Activated T-helper 17 cell treated with anti-CD3 and anti-CD28 coated beads, Interleukin-2, amount 50 U/mL, for 72 hours (primary cell): ENCODE results near the gene FAM76B. TPM values are rescaled to one million over a fixed set of nuclear protein-coding genes. Genes with fewer than 3 reads are reported as not detected.
"Not testable (repeated sequence)": the region's sequence is repeated elsewhere in the genome, so short reads cannot be mapped to it uniquely, and the experiment has no call there.

ENCODE experiments used
- ATAC-seq: fragments of 150-1000 bp; cut with Tn5 transposase; replicated peaks from 2 replicates; pipeline ENCODE4 v1.10.0; 2021; ENCODE audit warnings: mild to moderate bottlenecking, moderate library complexity
- H3K27ac Mint-ChIP-seq: one replicate; pipeline ENCODE4 v1.8.0; 2022; ENCODE audit warnings: mixed read lengths
- H3K27me3 Mint-ChIP-seq: one replicate; pipeline ENCODE4 v1.8.0; 2022; ENCODE audit warnings: mixed read lengths
- H3K36me3 Mint-ChIP-seq: one replicate; pipeline ENCODE4 v1.8.0; 2022; ENCODE audit warnings: low read depth, mild to moderate bottlenecking, mixed read lengths
- H3K4me1 Mint-ChIP-seq: one replicate; pipeline ENCODE4 v1.8.0; 2022; ENCODE audit warnings: mixed read lengths
- H3K4me3 Mint-ChIP-seq: one replicate; pipeline ENCODE4 v1.8.0; 2022; ENCODE audit warnings: mild to moderate bottlenecking, mixed read lengths
- H3K9me3 Mint-ChIP-seq: one replicate; pipeline ENCODE4 v1.8.0; 2022; ENCODE audit warnings: mixed read lengths
- total RNA-seq, 2 donors: library from RNA; stranded (reverse); gene quantifications; one replicate each; pipeline ENCODE4 v1.2.3, GENCODE V29; 2022

The FAM76B gene
- total RNA-seq: 10 to 100 TPM; 38.3 to 50.7 TPM

DNA sequence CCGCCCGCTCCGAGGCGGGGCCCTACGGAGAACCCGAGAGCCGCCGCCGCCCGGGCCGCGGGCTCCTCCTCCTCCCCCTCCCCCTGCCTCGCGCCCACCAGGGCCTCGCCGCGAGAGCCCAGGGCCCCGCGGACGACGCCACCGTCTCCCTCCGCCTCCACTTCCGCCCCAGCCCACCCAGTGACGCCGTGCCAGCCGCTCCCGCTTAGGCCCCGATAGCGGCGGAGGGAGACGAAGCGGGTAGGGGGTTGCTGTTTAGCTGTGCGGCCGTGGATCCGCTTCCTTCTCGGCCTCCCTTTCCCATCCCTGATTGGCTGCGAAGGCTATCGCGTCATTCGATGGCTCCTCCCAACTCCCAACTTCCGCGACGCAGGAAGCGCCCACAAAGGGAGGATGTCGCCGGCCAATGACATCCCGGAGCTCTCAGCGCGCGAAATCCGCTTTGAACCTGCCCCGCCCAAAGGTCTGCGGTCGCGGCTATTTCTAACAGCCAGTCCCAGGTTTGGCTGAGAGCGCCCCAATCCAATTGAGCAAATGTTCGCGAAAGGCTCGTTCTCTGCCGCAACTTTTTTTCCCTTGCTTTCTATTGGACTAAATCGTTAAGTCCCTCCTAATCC, at the start of gene FAM76B:
Gene FAM76B, minus strand, starts transcription at position 277 of the 617 bp plus-strand sequence. CDS start 304 bp downstream, outside the sequence.
- peak; percentile 84 for ATAC-seq
- Mint-ChIP-seq H3K27ac (peak within 1 kb of the TSS; percentile 100), H3K9me3 (no peaks in the 10 kb centered on the region), H3K4me3 (peak within 1 kb of the TSS; percentile 86), H3K4me1 (peaks cover 37% of the 10 kb centered on the region), H3K27me3 (no peaks in the 10 kb centered on the region), H3K36me3 (peaks cover 88% of the 10 kb centered on the region)

GRCh38 chr11:95835768-95836488, 46.3 kb upstream of the FAM76B start:
- H3K4me3 Mint-ChIP-seq: no peak overlapping the region
- no peaks in the 10 kb centered on the region for H3K27me3 Mint-ChIP-seq
- no peaks in the 10 kb centered on the region for H3K9me3 Mint-ChIP-seq
- H3K36me3 Mint-ChIP-seq: peaks cover 95% of the 10 kb centered on the region
- no peaks in the 10 kb centered on the region for H3K4me1 Mint-ChIP-seq
- peak; percentile 84 for ATAC-seq
- H3K27ac Mint-ChIP-seq: no peak overlapping the region

DNA sequence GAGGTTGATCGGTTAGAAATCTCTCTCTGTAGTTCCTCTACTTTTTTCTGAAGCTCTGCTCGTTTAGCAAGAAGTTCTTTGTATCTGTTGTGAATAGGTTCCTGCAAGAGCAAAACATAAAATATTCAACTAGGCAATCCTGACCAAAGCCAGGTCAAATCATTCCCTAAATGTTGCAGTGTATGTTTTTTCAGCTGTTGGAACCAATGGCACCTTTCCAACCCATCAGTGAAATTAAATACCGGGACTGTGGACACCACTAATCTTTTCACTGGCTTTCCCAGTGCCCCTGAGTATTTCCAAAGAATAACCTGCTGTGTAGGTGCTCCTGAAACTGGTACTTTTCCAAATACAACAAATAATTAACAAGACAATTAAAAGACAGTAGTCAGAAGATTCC, 45.8 kb upstream of the FAM76B start:
- Mint-ChIP-seq H3K27ac (no peak overlapping the region), H3K4me1 (no peaks in the 10 kb centered on the region), H3K9me3 (no peaks in the 10 kb centered on the region), H3K27me3 (no peaks in the 10 kb centered on the region), H3K4me3 (no peak overlapping the region), H3K36me3 (peaks cover 97% of the 10 kb centered on the region)
- no peak for ATAC-seq

DNA sequence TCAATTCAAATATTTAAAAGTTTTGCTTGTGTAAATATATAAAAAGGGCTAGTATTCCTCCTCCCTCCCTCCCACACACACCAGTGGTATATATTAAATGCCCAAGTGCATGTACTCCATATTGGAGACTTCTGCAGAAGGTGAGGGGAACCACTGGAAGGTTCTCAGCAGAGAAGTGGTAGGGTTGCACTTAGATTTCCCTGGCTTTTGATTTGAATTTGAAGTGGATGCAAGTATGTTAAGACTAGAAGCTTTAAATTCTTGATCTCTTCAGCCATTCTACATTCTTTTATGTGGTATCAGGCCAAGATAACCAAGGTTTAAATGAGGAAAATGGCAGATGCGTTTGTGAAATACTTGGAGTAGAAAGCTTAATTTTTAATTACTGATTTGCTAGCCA, 43.8 kb upstream of the FAM76B start:
- Mint-ChIP-seq H3K4me1 (peaks cover 6% of the 10 kb centered on the region), H3K27ac (no peak overlapping the region), H3K27me3 (no peaks in the 10 kb centered on the region), H3K4me3 (no peak overlapping the region), H3K36me3 (peaks cover 96% of the 10 kb centered on the region), H3K9me3 (no peaks in the 10 kb centered on the region)
- ATAC-seq: no peak

GRCh38 chr11:95832763-95833162, 43.2 kb upstream of the FAM76B start:
- Mint-ChIP-seq H3K27me3 (no peaks in the 10 kb centered on the region), H3K9me3 (no peaks in the 10 kb centered on the region), H3K27ac (no peak overlapping the region), H3K36me3 (peaks cover 96% of the 10 kb centered on the region), H3K4me1 (peaks cover 6% of the 10 kb centered on the region), H3K4me3 (no peak overlapping the region)
- no peak for ATAC-seq

DNA sequence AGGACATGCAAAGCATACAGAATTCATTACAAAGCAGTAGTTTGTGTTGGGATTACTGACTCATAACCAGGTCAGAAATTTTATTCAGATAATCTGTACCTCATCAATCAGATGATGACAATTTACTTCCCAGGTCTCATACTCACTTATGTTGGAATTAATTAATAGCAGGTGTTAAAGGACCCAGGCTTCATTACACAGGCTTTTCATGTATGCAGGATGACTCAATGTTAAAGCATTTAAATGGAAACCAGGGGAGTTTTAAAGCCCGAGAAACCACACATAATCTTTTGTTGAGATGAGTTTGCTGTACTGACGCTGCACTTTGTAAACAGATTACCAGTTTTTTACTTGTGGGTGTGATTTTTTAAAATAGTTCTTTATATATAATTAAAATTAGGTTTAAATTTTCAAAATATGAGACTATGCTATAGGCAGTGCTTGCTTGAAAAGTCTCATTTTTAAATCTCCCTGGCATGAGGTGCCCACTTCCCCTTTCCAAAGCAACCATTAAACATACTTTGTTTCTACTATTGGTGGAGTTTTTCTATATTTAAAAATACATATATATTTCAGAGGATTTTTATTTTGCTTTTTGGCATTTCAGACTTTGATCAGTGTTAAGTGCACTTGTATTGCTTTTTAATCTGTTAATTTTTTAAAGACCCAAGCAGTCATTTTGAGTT, 41.8 kb upstream of the FAM76B start:
- Mint-ChIP-seq H3K4me3 (no peak overlapping the region), H3K9me3 (no peaks in the 10 kb centered on the region), H3K36me3 (peaks cover 93% of the 10 kb centered on the region), H3K4me1 (peaks cover 6% of the 10 kb centered on the region), H3K27ac (peak overlapping the region; percentile 63), H3K27me3 (no peaks in the 10 kb centered on the region)
- ATAC-seq: peak; percentile 35

- peaks cover 6% of the 10 kb centered on the region for H3K4me1 Mint-ChIP-seq
- no peaks in the 10 kb centered on the region for H3K9me3 Mint-ChIP-seq
- peaks cover 94% of the 10 kb centered on the region for H3K36me3 Mint-ChIP-seq
- H3K27me3 Mint-ChIP-seq: no peaks in the 10 kb centered on the region
- peak; percentile 93 for ATAC-seq
- peak overlapping the region; percentile 39 for H3K27ac Mint-ChIP-seq
- no peak overlapping the region for H3K4me3 Mint-ChIP-seq
Observed at GRCh38 chr11:95829580-95830259, 40.1 kb upstream of the FAM76B start.

DNA sequence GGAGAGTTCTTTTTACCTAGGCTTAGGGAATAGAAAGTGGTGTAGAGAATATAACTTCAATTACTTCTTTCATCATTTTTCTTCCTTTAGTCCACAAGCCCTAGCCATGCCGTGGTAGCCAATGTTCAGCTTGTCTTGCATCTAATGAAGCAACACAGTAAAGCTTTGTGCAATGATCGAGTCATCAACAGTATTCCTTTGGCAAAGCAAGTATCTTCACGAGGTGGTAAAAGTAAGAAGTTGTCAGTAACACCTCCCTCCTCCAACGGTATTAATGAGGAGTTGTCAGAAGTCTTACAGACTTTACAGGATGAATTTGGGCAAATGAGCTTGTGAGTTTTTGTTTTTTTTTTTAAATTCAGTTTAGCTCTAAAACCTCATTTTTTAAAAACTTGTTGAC, 38.1 kb upstream of the FAM76B start:
- no peak overlapping the region for H3K27ac Mint-ChIP-seq

DNA sequence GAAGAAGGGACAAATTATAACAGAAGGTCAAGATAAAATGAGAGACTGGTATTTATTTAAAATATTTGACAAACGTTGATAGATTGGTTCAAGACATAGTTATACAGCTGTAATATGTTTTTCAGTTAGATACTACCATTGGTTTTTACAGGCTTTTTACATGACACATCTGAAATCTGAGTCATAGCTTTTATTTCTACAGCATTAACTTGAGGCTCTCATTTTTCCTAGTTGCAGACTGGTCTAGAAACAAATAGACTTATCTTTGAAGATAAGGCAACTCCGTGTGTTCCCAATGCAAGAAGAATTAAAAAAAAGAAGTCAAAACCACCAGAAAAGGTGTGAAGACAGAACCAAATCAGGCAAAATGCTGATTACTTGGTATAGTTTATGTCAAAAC, 32.1 kb upstream of the FAM76B start:
- Mint-ChIP-seq H3K36me3 (peaks cover 99% of the 10 kb centered on the region), H3K27ac (no peak overlapping the region), H3K27me3 (no peaks in the 10 kb centered on the region), H3K4me3 (no peak overlapping the region), H3K9me3 (no peaks in the 10 kb centered on the region), H3K4me1 (no peaks in the 10 kb centered on the region)
- no peak for ATAC-seq

More for the DNA sequence above, 38.1 kb upstream of the FAM76B start:
- no peak for ATAC-seq
- Mint-ChIP-seq H3K36me3 (peaks cover 94% of the 10 kb centered on the region), H3K4me1 (peaks cover 6% of the 10 kb centered on the region), H3K27me3 (no peaks in the 10 kb centered on the region), H3K9me3 (no peaks in the 10 kb centered on the region), H3K4me3 (no peak overlapping the region)

- peaks cover 84% of the 10 kb centered on the region for H3K36me3 Mint-ChIP-seq
- no peaks in the 10 kb centered on the region for H3K27me3 Mint-ChIP-seq
- no peak overlapping the region for H3K4me3 Mint-ChIP-seq
- H3K4me1 Mint-ChIP-seq: no peaks in the 10 kb centered on the region
- no peak overlapping the region for H3K27ac Mint-ChIP-seq
- H3K9me3 Mint-ChIP-seq: no peaks in the 10 kb centered on the region
- no peak for ATAC-seq
Observed at GRCh38 chr11:95816037-95816436, 26.5 kb upstream of the FAM76B start.

DNA sequence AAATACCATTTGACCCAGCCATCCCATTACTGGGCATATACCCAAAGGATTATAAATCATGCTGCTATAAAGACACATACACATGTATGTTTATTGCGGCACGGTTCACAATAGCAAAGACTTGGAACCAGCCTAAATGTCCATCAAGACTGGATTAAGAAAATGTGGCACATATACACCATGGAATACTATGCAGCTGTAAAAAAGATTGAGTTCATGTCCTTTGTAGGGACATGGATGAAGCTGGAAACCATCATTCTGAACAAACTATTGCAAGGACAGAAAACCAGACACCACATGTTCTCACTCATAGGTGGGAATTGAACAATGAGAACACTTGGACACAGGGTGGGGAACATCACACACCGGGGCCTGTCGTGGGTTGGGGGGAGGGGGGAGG, 21.5 kb upstream of the FAM76B start:
- ATAC-seq, H3K27me3 Mint-ChIP-seq, H3K9me3 Mint-ChIP-seq, H3K27ac Mint-ChIP-seq, H3K4me1 Mint-ChIP-seq, H3K4me3 Mint-ChIP-seq: not testable (repeated sequence)
- H3K36me3 Mint-ChIP-seq: peaks cover 36% of the 10 kb centered on the region

DNA sequence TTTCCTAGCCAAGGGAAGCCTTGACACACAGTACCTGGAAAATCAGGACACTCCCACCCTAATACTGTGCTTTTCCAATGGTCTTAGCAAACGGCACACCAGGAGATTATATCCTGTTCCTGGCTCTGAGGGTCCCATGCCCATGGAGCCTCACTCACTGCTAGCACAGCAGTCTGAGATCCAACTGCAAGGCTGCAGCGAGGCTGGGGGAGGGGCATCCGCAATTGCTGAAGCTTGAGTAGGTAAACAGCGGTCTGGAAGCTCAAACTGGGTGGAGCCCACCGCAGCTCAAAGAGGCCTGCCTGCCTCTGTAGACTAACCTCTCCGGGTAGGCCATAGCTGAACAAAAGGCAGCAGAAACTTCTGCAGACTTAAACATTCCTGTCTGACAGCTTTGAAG, 16.9 kb upstream of the FAM76B start:
- not testable (repeated sequence) for H3K9me3 Mint-ChIP-seq, ATAC-seq, H3K27me3 Mint-ChIP-seq, H3K4me3 Mint-ChIP-seq, H3K27ac Mint-ChIP-seq
- Mint-ChIP-seq H3K36me3 (peaks cover 44% of the 10 kb centered on the region), H3K4me1 (peaks cover 16% of the 10 kb centered on the region)

GRCh38 chr11:95805869-95806268, 16.3 kb upstream of the FAM76B start:
- Mint-ChIP-seq H3K27ac (no peak overlapping the region), H3K4me1 (peaks cover 16% of the 10 kb centered on the region), H3K9me3 (peaks cover 4% of the 10 kb centered on the region), H3K4me3 (no peak overlapping the region), H3K27me3 (no peaks in the 10 kb centered on the region), H3K36me3 (peaks cover 50% of the 10 kb centered on the region)
- ATAC-seq: no peak

- Mint-ChIP-seq H3K36me3 (peaks cover 69% of the 10 kb centered on the region), H3K4me1 (peaks cover 22% of the 10 kb centered on the region), H3K27ac (no peak overlapping the region), H3K27me3 (no peaks in the 10 kb centered on the region), H3K4me3 (no peak overlapping the region), H3K9me3 (peaks cover 4% of the 10 kb centered on the region)
- ATAC-seq: no peak
Observed at GRCh38 chr11:95803973-95804372, 14.4 kb upstream of the FAM76B start.
